ENCODE measurements around the gene PSG11. TPM values are rescaled to one million over a fixed set of nuclear protein-coding genes. Genes with fewer than 3 reads are reported as not detected.
"Not testable (repeated sequence)": the region's sequence is repeated elsewhere in the genome, so short reads cannot be mapped to it uniquely, and the experiment has no call there.

PSG11 gene
- total RNA-seq, result not detected

DNA sequence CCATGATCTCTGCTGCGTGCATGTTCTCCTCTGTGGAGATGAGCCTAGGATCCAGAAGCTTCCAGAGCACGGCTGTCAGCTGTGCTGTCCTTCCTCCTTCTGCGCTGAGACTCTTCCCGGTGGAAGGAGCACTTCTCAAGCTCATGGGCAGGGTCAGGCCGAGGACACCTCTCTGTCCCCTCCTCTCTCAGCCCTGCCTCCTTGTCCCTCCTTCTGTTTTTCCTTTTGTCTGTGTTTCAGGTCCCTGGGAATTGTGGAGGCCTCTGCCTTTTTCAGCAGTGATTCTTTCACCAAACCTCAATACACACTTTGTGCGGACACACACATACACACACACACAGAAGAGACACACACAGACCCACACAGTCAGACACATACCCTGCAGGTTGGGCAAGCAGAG lies at the start of gene PSG11:
Gene PSG11 (minus strand): TSS at position 101 of the 400 bp plus-strand sequence. CDS start 97 bp downstream, at position 4.
- 85 to 92% methylated on average over 4 to 6 of the region's 6 CpGs for WGBS, 2 donors (ENCODE audit: low coverage in 1 of 2)
- in situ Hi-C loops (cut with MboI; ENCODE audit: low pct_ligation_motif_present in 1 of 4, low pct_unique_long_range_greater_than_20kb in 1 of 4, low sequenced_read_pairs in 3 of 4); H3K27me3 ChIP-seq; intact Hi-C loops (cut with DNase I; ENCODE audit: low total_unique reads); H3K36me3 ChIP-seq; H3K4me1 ChIP-seq; H3K4me3 ChIP-seq; H3K27ac ChIP-seq; DNase-seq; H3K9me3 ChIP-seq: not testable (repeated sequence)

DNA sequence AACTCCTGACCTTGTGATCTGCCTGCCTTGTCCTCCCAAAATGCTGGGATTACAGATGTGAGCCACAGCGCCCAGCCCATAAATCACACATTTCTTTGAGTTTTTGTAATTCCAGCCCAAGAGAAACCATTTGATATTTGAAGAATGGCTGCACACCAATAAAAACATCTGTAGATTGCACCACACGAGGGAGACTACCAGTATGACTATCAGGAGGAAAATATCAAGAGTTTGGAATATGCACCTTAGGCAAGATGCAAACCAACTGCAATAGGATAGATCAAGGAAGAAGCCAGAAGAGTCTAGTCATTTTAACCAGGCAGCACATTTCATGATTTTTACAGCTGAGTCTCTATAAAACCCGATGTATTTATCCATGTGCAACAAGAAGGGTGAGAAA lies 36.1 kb upstream of the PSG11 start:
- H3K4me3 ChIP-seq; H3K27me3 ChIP-seq; DNase-seq; H3K9me3 ChIP-seq; intact Hi-C loops (cut with DNase I; ENCODE audit: low total_unique reads); H3K36me3 ChIP-seq; H3K4me1 ChIP-seq; H3K27ac ChIP-seq; in situ Hi-C loops (cut with MboI; ENCODE audit: low pct_ligation_motif_present in 1 of 4, low pct_unique_long_range_greater_than_20kb in 1 of 4, low sequenced_read_pairs in 3 of 4): not testable (repeated sequence)
- WGBS, 2 donors (ENCODE audit: low coverage in 1 of 2), result 66 to 72% methylated on average over 3 of the region's 3 CpGs

DNA sequence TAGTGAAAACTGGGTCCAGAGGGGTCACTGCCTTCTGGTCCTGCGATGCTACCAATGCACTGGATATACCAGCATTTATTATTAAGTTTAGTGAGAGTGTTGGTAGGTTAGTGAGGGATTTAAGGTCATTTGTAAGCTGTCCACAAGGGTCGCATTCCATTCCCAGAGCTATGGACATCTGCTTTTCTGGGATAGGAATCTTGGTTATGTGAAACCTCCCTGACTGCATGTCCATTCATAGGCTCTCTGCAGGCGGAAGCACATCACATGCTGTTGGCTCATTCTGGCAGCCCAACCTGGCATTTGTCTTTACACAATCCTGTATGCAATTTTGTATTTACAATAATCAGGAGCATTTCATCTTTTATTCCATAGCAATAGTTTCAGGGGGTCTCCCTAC lies 35.1 kb upstream of the PSG11 start:
- H3K27me3 ChIP-seq; in situ Hi-C loops (cut with MboI; ENCODE audit: low pct_ligation_motif_present in 1 of 4, low pct_unique_long_range_greater_than_20kb in 1 of 4, low sequenced_read_pairs in 3 of 4); H3K9me3 ChIP-seq; H3K36me3 ChIP-seq; H3K4me3 ChIP-seq; intact Hi-C loops (cut with DNase I; ENCODE audit: low total_unique reads); H3K27ac ChIP-seq; DNase-seq; H3K4me1 ChIP-seq: not testable (repeated sequence)
- 57 to 70% methylated on average over 3 of the region's 3 CpGs for WGBS, 2 donors (ENCODE audit: low coverage in 1 of 2)

DNA sequence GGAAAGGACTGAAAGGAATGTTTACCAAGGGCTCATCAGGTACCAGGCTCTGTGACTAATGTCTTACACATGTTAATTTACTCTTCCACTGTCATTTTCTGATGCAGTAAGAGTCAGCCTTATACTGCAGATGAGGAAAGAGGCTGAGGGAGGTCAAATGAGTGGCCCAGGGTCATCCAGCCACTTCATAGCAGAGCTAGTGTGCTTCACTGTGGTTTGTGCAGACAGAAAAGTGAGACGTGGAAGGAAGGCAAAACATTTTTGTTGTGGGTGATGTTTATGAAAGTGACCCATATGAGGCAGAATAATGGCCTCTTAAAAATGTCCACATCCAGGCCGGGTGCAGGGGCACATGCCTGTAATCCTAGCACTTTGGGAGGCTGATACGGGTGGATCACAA lies 34.0 kb upstream of the PSG11 start:
- intact Hi-C loops (cut with DNase I; ENCODE audit: low total_unique reads); H3K4me1 ChIP-seq; H3K27me3 ChIP-seq; H3K9me3 ChIP-seq; H3K4me3 ChIP-seq; in situ Hi-C loops (cut with MboI; ENCODE audit: low pct_ligation_motif_present in 1 of 4, low pct_unique_long_range_greater_than_20kb in 1 of 4, low sequenced_read_pairs in 3 of 4); H3K36me3 ChIP-seq; DNase-seq; H3K27ac ChIP-seq: not testable (repeated sequence)
- WGBS, 2 donors (ENCODE audit: low coverage in 1 of 2), result 55 to 59% methylated on average over 3 of the region's 3 CpGs

DNA sequence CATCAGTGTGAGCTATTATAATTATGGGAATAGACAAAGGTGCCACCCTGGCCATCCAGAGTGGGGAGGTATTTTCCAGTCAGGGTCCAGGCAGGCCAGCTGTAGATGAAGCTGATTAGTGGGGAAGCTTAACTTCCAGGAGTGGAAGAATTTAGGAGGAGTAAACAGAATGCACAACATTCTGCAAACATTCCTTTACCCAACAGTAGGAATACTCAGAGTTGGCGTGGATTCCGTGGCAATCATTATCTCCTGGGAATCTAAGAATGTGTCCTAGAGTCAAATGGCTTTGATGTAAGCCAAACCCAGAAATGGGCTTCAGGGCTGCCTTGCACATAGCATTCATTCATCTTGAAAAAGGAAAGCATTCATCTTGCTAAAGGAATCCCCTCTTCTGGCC lies 33.2 kb upstream of the PSG11 start:
- H3K9me3 ChIP-seq; in situ Hi-C loops (cut with MboI; ENCODE audit: low pct_ligation_motif_present in 1 of 4, low pct_unique_long_range_greater_than_20kb in 1 of 4, low sequenced_read_pairs in 3 of 4); H3K4me1 ChIP-seq; DNase-seq; H3K27ac ChIP-seq; intact Hi-C loops (cut with DNase I; ENCODE audit: low total_unique reads); H3K27me3 ChIP-seq; H3K36me3 ChIP-seq; H3K4me3 ChIP-seq: not testable (repeated sequence)
- WGBS, 2 donors (ENCODE audit: low coverage in 1 of 2), result 74 to 94% methylated on average over 2 of the region's 2 CpGs

DNA sequence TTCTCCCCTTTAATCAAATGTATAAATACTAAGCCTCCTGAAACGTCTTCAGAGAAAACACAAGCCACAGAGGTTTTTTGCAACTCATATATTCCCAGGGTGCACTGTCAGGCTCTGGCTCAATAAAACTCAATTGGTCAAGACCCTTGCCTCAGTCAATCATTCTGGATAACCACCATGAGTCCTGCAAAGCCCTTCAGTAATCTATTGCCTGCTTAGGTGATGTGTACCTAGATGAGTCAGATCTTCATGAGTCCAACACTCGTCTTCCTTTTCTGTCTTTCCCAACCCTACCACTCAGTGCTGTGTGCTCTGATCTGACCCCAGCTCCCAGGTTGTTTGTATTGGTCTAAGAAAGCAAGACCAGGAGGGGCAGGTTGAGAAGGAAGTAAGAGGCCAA lies 32.2 kb upstream of the PSG11 start:
- 35 to 36% methylated on average over 2 of the region's 2 CpGs for WGBS, 2 donors (ENCODE audit: low coverage in 1 of 2)
- DNase-seq; in situ Hi-C loops (cut with MboI; ENCODE audit: low pct_ligation_motif_present in 1 of 4, low pct_unique_long_range_greater_than_20kb in 1 of 4, low sequenced_read_pairs in 3 of 4): not testable (repeated sequence)

DNA sequence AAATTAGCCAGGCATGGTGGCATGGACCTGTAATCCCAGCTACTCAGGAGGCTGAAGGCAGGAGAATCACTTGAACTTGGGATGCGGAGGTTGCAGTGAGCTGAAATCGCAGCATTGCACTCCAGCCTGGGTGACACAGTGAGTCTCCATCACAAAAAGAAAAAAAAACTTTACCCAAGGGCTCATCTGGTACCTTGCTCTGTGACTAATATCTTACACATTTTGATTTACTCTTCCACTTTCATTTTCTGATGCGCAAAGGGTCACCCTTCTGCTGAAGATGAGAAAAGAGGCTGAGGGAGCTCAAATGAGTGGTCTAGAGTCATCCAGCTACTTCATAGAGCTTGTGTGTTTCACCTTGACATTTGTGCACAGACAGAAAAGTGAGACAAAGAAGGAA lies 21.7 kb upstream of the PSG11 start:
- DNase-seq; H3K4me1 ChIP-seq; in situ Hi-C loops (cut with MboI; ENCODE audit: low pct_ligation_motif_present in 1 of 4, low pct_unique_long_range_greater_than_20kb in 1 of 4, low sequenced_read_pairs in 3 of 4); H3K9me3 ChIP-seq; H3K36me3 ChIP-seq; H3K27ac ChIP-seq; H3K27me3 ChIP-seq; intact Hi-C loops (cut with DNase I; ENCODE audit: low total_unique reads); H3K4me3 ChIP-seq: not testable (repeated sequence)
- 83 to 85% methylated on average over 3 of the region's 3 CpGs for WGBS, 2 donors (ENCODE audit: low coverage in 1 of 2)

More for the DNA sequence above, 32.2 kb upstream of the PSG11 start:
- intact Hi-C loops (cut with DNase I; ENCODE audit: low total_unique reads); H3K9me3 ChIP-seq; H3K27ac ChIP-seq; H3K36me3 ChIP-seq; H3K4me1 ChIP-seq; H3K27me3 ChIP-seq; H3K4me3 ChIP-seq: not testable (repeated sequence)

DNA sequence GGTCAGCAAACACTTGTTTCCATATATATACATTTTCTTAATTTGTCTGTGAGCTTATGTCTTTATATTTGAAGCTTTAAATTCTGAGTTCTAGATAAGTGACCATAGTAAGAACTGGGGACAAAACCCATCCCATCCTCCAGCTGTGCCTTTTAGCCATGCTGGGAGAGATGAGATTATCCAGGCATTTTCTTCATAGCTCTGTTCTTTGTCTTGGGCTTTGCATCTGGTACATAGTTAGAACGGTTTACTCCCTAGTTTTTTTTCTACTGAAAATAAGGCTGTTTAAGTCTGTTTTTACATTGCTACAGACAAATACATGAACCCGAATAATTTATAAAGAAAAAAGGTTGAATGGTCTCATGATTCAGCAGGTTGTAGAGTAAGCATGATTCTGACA lies 20.3 kb upstream of the PSG11 start:
- WGBS, 2 donors (ENCODE audit: low coverage in 1 of 2), result 59 to 64% methylated on average over 2 of the region's 2 CpGs
- H3K4me1 ChIP-seq; intact Hi-C loops (cut with DNase I; ENCODE audit: low total_unique reads); in situ Hi-C loops (cut with MboI; ENCODE audit: low pct_ligation_motif_present in 1 of 4, low pct_unique_long_range_greater_than_20kb in 1 of 4, low sequenced_read_pairs in 3 of 4); H3K4me3 ChIP-seq; DNase-seq; H3K27ac ChIP-seq; H3K27me3 ChIP-seq; H3K9me3 ChIP-seq; H3K36me3 ChIP-seq: not testable (repeated sequence)
- TF ChIP-seq POLR2AphosphoS5 (IDR thresholded peaks at IDR 0.05), result peak in 2 of 3 donors; percentile 39

DNA sequence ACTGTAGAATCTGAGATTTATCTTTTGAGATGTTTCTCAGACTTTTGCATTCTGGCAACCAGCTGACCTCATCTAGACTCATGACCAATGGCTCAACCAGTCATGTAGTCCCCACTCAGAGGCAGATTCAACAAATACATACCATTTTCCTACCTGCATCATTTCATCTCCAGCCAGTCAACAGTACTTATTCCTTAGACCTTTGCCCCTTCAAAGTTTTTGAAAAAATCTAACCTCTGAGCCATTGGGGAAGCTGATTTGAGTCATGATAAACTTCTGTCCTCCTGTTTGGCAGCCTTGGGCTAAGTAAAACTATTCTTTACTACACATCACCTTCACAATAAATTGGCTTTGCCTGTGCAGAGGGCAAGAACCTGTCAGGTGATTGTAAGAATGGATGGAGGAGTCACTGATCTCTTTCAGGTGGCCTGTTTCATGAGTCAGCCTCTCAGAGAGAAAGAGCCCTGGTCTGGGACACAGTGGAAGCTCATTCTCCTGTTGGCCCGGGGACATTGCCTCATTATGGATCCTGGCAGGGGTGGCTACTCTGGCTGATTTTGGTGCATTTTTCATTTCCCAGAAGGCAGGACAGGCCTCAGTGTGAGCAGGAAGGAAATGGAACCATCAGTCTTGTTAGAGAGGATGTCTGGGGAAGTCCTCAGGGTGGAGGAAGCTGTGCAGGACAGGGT lies 17.4 kb upstream of the PSG11 start:
- H3K9me3 ChIP-seq; H3K36me3 ChIP-seq; H3K27me3 ChIP-seq; DNase-seq; in situ Hi-C loops (cut with MboI; ENCODE audit: low pct_ligation_motif_present in 1 of 4, low pct_unique_long_range_greater_than_20kb in 1 of 4, low sequenced_read_pairs in 3 of 4); intact Hi-C loops (cut with DNase I; ENCODE audit: low total_unique reads); H3K27ac ChIP-seq; H3K4me3 ChIP-seq; H3K4me1 ChIP-seq: not testable (repeated sequence)
- 79 to 80% methylated on average over 1 of the region's 1 CpG for WGBS, 2 donors (ENCODE audit: low coverage in 1 of 2)

DNA sequence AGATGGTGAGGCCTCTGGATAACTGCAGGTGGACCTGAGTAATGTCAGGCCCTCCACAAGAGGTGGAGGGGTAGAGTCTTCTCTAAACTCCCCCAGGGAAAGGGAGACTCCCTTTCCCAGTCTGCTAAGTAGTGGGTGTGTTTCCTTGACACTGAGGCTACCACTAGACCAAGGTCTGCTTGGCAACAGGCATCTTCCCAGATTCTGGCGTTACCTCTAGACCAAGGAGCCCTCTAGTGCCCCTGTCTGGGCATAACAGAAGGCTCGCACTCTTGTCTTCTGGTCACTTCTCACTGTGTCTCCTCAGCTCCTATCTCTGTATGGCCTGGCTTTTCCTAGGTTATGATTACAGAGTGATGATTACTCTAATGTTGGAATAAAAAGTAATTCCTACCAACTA lies 5.4 kb upstream of the PSG11 start:
- intact Hi-C loops (cut with DNase I; ENCODE audit: low total_unique reads); H3K4me1 ChIP-seq; H3K27ac ChIP-seq; in situ Hi-C loops (cut with MboI; ENCODE audit: low pct_ligation_motif_present in 1 of 4, low pct_unique_long_range_greater_than_20kb in 1 of 4, low sequenced_read_pairs in 3 of 4); DNase-seq; H3K9me3 ChIP-seq; H3K4me3 ChIP-seq; H3K36me3 ChIP-seq; H3K27me3 ChIP-seq: not testable (repeated sequence)
- WGBS, 2 donors (ENCODE audit: low coverage in 1 of 2), result 28 to 49% methylated on average over 2 of the region's 2 CpGs
